Measurements from ENCODE around the gene ZNF254. TPM values are rescaled to one million over a fixed set of nuclear protein-coding genes. Genes with fewer than 3 reads are reported as not detected.

ZNF254 gene
- total and polyA plus RNA-seq, 10 of the 15 experiments (the other 5 are each of a cell fraction or from before 2014, with no cell fraction given), result 1.5 to 15.7 (median 8.5) TPM

DNA sequence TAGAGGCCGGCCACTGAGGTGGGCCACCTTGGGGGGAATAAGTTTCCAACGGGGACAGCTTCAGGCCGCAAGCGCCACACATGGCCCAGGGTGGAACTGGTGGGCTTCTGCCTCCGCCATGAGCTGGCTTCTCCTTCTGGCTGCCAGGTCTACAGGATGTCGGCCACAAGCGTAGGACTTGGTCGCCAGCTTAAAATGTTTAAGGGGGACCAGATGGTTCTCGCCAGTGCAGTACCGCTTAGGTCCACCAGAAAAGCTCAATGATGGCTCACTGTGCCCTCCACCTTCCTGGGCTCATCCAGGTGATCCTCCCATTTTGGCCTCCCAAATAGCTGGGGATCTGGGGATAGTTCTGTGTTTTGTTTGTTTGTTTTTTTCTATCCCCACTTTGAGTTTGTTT is 38.7 kb upstream of the ZNF254 start:
- no peak for ATAC-seq
- SMC1A ChIA-PET (ENCODE audit: uncharacterized antibody, unreplicated experiment), result no interaction called here
- in situ Hi-C loops (cut with MboI), result no loop called here

More for the DNA sequence above, 38.7 kb upstream of the ZNF254 start:
- H3K36me3 ChIP-seq (ENCODE audit: control insufficient read depth in 2 of 2, insufficient read depth in 2 of 2, low read length in 1 of 2), result peaks cover 6 to 18% of the 10 kb centered on the region in 2 experiments
- no peak overlapping the region for H3K9ac ChIP-seq (ENCODE audit: control insufficient read depth, insufficient read depth, low read length)
- H3K27me3 ChIP-seq (replicated peaks in 1 of 2; ENCODE audit: control insufficient read depth in 2 of 2, insufficient read depth in 2 of 2, low read length in 1 of 2), result no peaks in the 10 kb centered on the region
- no peak overlapping the region for H3K27ac ChIP-seq (ENCODE audit: control insufficient read depth, insufficient read depth)
- WGBS (ENCODE audit: insufficient coverage, insufficient replicate concordance, low lambda C conversion rate, missing lambda C conversion rate), result 97% methylated on average over 10 of the region's 10 CpGs
- no peaks in the 10 kb centered on the region; the same call in 2 of the 3 replicates for H3K9me3 ChIP-seq (replicated peaks; ENCODE audit: control insufficient read depth, insufficient read depth, low read length)
- H3K4me1 ChIP-seq (ENCODE audit: control insufficient read depth, insufficient read depth, low read length), result no peaks in the 10 kb centered on the region
- no peak overlapping the region for H3K4me2 ChIP-seq (ENCODE audit: control insufficient read depth, insufficient read depth)
- no peak overlapping the region for H2AFZ ChIP-seq (ENCODE audit: control insufficient read depth, low read depth, low read length)
- no peak for FAIRE-seq
- no peak overlapping the region for H3K4me3 ChIP-seq
- POLR2A ChIA-PET, result no interaction called here
- intact Hi-C loops (cut with micrococcal nuclease; ENCODE audit: unreplicated experiment), result no loop called here
- TF ChIP-seq SMARCA5 (IDR thresholded peaks at IDR 0.05), result no peak
- no peak for TF ChIP-seq ZBED1 (IDR thresholded peaks at IDR 0.05; ENCODE audit: borderline replicate concordance)
- TF ChIP-seq EGR1 (IDR thresholded peaks at IDR 0.05; ENCODE audit: borderline replicate concordance in 1 of 2, low read depth in 2 of 2, low read length in 2 of 2), result no peak
- no peak for TF ChIP-seq SRF (IDR thresholded peaks at IDR 0.05; ENCODE audit: low read depth in 2 of 2, low read length in 2 of 2)
- TF ChIP-seq, protein P1, sequence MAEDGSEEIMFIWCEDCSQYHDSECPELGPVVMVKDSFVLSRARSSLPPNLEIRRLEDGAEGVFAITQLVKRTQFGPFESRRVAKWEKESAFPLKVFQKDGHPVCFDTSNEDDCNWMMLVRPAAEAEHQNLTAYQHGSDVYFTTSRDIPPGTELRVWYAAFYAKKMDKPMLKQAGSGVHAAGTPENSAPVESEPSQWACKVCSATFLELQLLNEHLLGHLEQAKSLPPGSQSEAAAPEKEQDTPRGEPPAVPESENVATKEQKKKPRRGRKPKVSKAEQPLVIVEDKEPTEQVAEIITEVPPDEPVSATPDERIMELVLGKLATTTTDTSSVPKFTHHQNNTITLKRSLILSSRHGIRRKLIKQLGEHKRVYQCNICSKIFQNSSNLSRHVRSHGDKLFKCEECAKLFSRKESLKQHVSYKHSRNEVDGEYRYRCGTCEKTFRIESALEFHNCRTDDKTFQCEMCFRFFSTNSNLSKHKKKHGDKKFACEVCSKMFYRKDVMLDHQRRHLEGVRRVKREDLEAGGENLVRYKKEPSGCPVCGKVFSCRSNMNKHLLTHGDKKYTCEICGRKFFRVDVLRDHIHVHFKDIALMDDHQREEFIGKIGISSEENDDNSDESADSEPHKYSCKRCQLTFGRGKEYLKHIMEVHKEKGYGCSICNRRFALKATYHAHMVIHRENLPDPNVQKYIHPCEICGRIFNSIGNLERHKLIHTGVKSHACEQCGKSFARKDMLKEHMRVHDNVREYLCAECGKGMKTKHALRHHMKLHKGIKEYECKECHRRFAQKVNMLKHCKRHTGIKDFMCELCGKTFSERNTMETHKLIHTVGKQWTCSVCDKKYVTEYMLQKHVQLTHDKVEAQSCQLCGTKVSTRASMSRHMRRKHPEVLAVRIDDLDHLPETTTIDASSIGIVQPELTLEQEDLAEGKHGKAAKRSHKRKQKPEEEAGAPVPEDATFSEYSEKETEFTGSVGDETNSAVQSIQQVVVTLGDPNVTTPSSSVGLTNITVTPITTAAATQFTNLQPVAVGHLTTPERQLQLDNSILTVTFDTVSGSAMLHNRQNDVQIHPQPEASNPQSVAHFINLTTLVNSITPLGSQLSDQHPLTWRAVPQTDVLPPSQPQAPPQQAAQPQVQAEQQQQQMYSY (CRISPR knock-in tag; IDR thresholded peaks at IDR 0.05), result no peak
- TF ChIP-seq, protein P2, sequence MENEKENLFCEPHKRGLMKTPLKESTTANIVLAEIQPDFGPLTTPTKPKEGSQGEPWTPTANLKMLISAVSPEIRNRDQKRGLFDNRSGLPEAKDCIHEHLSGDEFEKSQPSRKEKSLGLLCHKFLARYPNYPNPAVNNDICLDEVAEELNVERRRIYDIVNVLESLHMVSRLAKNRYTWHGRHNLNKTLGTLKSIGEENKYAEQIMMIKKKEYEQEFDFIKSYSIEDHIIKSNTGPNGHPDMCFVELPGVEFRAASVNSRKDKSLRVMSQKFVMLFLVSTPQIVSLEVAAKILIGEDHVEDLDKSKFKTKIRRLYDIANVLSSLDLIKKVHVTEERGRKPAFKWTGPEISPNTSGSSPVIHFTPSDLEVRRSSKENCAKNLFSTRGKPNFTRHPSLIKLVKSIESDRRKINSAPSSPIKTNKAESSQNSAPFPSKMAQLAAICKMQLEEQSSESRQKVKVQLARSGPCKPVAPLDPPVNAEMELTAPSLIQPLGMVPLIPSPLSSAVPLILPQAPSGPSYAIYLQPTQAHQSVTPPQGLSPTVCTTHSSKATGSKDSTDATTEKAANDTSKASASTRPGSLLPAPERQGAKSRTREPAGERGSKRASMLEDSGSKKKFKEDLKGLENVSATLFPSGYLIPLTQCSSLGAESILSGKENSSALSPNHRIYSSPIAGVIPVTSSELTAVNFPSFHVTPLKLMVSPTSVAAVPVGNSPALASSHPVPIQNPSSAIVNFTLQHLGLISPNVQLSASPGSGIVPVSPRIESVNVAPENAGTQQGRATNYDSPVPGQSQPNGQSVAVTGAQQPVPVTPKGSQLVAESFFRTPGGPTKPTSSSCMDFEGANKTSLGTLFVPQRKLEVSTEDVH (IDR thresholded peaks at IDR 0.05; ENCODE audit: low read depth, partially characterized antibody), result no peak
- TF ChIP-seq, protein P3, sequence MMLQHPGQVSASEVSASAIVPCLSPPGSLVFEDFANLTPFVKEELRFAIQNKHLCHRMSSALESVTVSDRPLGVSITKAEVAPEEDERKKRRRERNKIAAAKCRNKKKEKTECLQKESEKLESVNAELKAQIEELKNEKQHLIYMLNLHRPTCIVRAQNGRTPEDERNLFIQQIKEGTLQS (IDR thresholded peaks at IDR 0.05; ENCODE audit: borderline replicate concordance, extremely low read depth, low read depth, low read length), result no peak
- no peak for TF ChIP-seq RFX5 (IDR thresholded peaks at IDR 0.05; ENCODE audit: low read depth, low read length)
- TF ChIP-seq POLR2AphosphoS2 (IDR thresholded peaks at IDR 0.05; ENCODE audit: low read depth, low read length), result no peak
- no peaks in the 10 kb centered on the region for H3K79me2 ChIP-seq (ENCODE audit: control insufficient read depth, insufficient read depth, low read length)
- CTCF ChIA-PET, result no interaction called here
- H4K20me1 ChIP-seq (ENCODE audit: control insufficient read depth, insufficient read depth), result no peaks in the 10 kb centered on the region
- no TSS peak for BruUV-seq (replicated peaks)
- DNase-seq (ENCODE audit: low read depth, low spot score), result no peak
- RAD21 ChIA-PET (ENCODE audit: unreplicated experiment), result no interaction called here
